K562 (cell line): ENCODE measurements around the gene C1RL. TPM values are rescaled to one million over a fixed set of nuclear protein-coding genes. Genes with fewer than 3 reads are reported as not detected.

ENCODE experiments used
- ATAC-seq: fragments of 200-7000 bp; cut with Tn5 transposase; 3 replicates; pipeline ENCODE4 v1.9.1; 2020; ENCODE audit warnings: moderate library complexity
- BruUV-seq: library from RNA; stranded (reverse); fragments of 400-500 nt; replicated peaks from 2 replicates; lab custom pipeline; 2021; lab: Mats Ljungman, UMichigan
- CTCF ChIA-PET: fragments of 300-600 bp; formaldehyde crosslinking; extraction: SDS; loops from one replicate; lab custom pipeline; 2021; ENCODE audit warnings: low intra/inter-chr PET ratio; lab: Yijun Ruan, JAX
- POLR2A ChIA-PET: fragments of 300-600, 350-650 bp; sonication (Branson Sonifier 250); formaldehyde crosslinking; extraction: SDS; loops from one replicate; lab custom pipeline; 2021; ENCODE audit warnings: antibody characterized with exemption, inconsistent platforms; lab: Yijun Ruan, JAX
- DNase-seq, 4 experiments: peaks; one replicate each; pipeline versions ENCODE4 v3.0.0 to v3.0.0-alpha.2; 2011 to 2018; ENCODE audit warnings: low spot score in 3 of 4, mixed read lengths in 3 of 4; ENCODE audit errors: extremely low read depth in 1 of 4
- FAIRE-seq: peaks from 2 replicates; lab custom pipeline; 2011; peaks lifted over from hg19 to GRCh38; lab: Jason Lieb, UNC
- H2AFZ ChIP-seq: 2 replicates; pipeline ENCODE4 v1.6.0; 2011; ENCODE audit warnings: low read depth, low read length, control low read depth, inconsistent platforms
- H3K27ac ChIP-seq: fragments of 200-600 bp; 3 replicates; pipeline ENCODE4 v1.8.0; 2011; ENCODE audit warnings: low read depth, mild to moderate bottlenecking, control low read depth, inconsistent platforms, low read length, moderate library complexity, mixed read lengths; ENCODE audit errors: extremely low read depth
- H3K27me3 ChIP-seq, 2 experiments: fragments of 300-600 bp in 1 of 2; 2 replicates in 1 of 2; 3 replicates in 1 of 2; pipeline versions ENCODE4 v1.6.0 to v1.8.0; 2011; ENCODE audit warnings: inconsistent platforms in 2 of 2, low read length in 2 of 2, mild to moderate bottlenecking in 1 of 2, mixed read lengths in 1 of 2, moderate library complexity in 1 of 2; ENCODE audit not compliant: control insufficient read depth in 2 of 2, insufficient read depth in 2 of 2
- H3K36me3 ChIP-seq: fragments of 300-600 bp; 3 replicates; pipeline ENCODE4 v1.8.0; 2011; ENCODE audit warnings: mild to moderate bottlenecking, low read length, inconsistent platforms; ENCODE audit not compliant: control insufficient read depth, insufficient read depth
- H3K4me1 ChIP-seq, 2 experiments: fragments of 200-600 bp in 1 of 2; replicated peaks in 1 of 2; 2 replicates in 1 of 2; 3 replicates in 1 of 2; pipeline versions ENCODE4 v1.5.1 to v1.8.0; 2011; ENCODE audit warnings: inconsistent platforms in 2 of 2, low read length in 2 of 2, mild to moderate bottlenecking in 1 of 2, mixed read lengths in 1 of 2, moderate library complexity in 1 of 2; ENCODE audit not compliant: control insufficient read depth in 2 of 2, insufficient read depth in 2 of 2
- H3K4me2 ChIP-seq: 2 replicates; pipeline ENCODE4 v1.6.1; 2011; ENCODE audit warnings: low read length, control low read depth, inconsistent platforms, mixed read lengths; ENCODE audit not compliant: insufficient read depth
- H3K4me3 ChIP-seq: fragments of 200-600 bp; sonication (generic), shearing (Covaris generic); 2 replicates; pipeline ENCODE4 v1.5.1; 2016; ENCODE audit warnings: control low read depth, inconsistent platforms
- H3K79me2 ChIP-seq: fragments of 200-600 bp; 3 replicates; pipeline ENCODE4 v1.8.0; 2011; ENCODE audit warnings: low read length, inconsistent platforms; ENCODE audit not compliant: control insufficient read depth, insufficient read depth
- H3K9ac ChIP-seq, 2 experiments: 2 replicates each; pipeline versions ENCODE4 v1.6.0 to v1.6.1; 2011; ENCODE audit warnings: low read depth in 2 of 2, low read length in 2 of 2, control low read depth in 1 of 2, inconsistent platforms in 1 of 2, mild to moderate bottlenecking in 1 of 2, mixed read lengths in 1 of 2; ENCODE audit not compliant: insufficient read depth in 1 of 2
- H3K9me1 ChIP-seq: one replicate; pipeline ENCODE4 v1.6.0; 2011; ENCODE audit warnings: inconsistent platforms, mild to moderate bottlenecking, low read length, moderate library complexity; ENCODE audit not compliant: control insufficient read depth, insufficient read depth
- H3K9me3 ChIP-seq: replicated peaks from 2 replicates; pipeline ENCODE4 v1.5.1; 2011; ENCODE audit warnings: low read depth, low read length, inconsistent platforms; ENCODE audit not compliant: control insufficient read depth, insufficient read depth
- H4K20me1 ChIP-seq: replicated peaks from 2 replicates; pipeline ENCODE4 v1.6.1; 2011; ENCODE audit warnings: low read length, inconsistent platforms, mixed read lengths; ENCODE audit not compliant: control insufficient read depth, insufficient read depth
- BCOR ChIP-seq: fragments of 450-650 bp; IDR thresholded peaks from 2 replicates; pipeline ENCODE4 v1.6.1; 2016
- BRCA1 ChIP-seq, 2 experiments: fragments of 450-650 bp in 1 of 2; sonication (generic) in 1 of 2; formaldehyde crosslinking in 1 of 2; IDR thresholded peaks; 2 replicates each; pipeline versions ENCODE4 v1.5.0 to v1.6.1; 2017 to 2020; ENCODE audit warnings: mild to moderate bottlenecking in 1 of 2, missing genetic modification reagents in 1 of 2
- CBX2 ChIP-seq: fragments of 200-600 bp; sonication (generic); IDR thresholded peaks from one replicate; pipeline ENCODE4 v1.6.1; 2012; ENCODE audit warnings: mild to moderate bottlenecking, low read length, inconsistent platforms; ENCODE audit not compliant: insufficient read depth, poor library complexity, severe bottlenecking
- CCNT2 ChIP-seq: IDR thresholded peaks from 2 replicates; pipeline ENCODE4 v1.6.1; 2011; ENCODE audit warnings: borderline replicate concordance, low read depth, mild to moderate bottlenecking, moderate library complexity, mixed read lengths, low read length; ENCODE audit not compliant: insufficient read length; ENCODE audit errors: extremely low read depth
- ELF1 ChIP-seq: fragments of 200-800 bp; sonication (Bioruptor generic); IDR thresholded peaks from 2 replicates; pipeline ENCODE4 v1.6.1; 2016; ENCODE audit warnings: missing genetic modification characterization, missing compliant biosample characterization
- GTF2F1 ChIP-seq: IDR thresholded peaks from 2 replicates; pipeline ENCODE4 v1.6.1; 2011; ENCODE audit warnings: low read depth, low read length, improper control_type of control experiment
- IRF1 ChIP-seq: sonication (generic); formaldehyde crosslinking; IDR thresholded peaks from 2 replicates; pipeline ENCODE4 v1.8.0; 2022; ENCODE audit warnings: missing genetic modification reagents, mild to moderate bottlenecking, borderline replicate concordance
- KHSRP ChIP-seq: fragments of 450-650 bp; IDR thresholded peaks from 2 replicates; pipeline ENCODE4 v1.6.1; 2017
- NEUROD1 ChIP-seq: fragments of 150-350 bp; IDR thresholded peaks from 2 replicates; pipeline ENCODE4 v1.6.1; 2014; ENCODE audit warnings: borderline replicate concordance, low read length, low read depth; ENCODE audit not compliant: partially characterized antibody
- PREB ChIP-seq: sonication (generic); formaldehyde crosslinking; IDR thresholded peaks from 2 replicates; pipeline ENCODE4 v1.8.1; 2023; ENCODE audit warnings: mild to moderate bottlenecking, missing genetic modification reagents
- PRMT5 ChIP-seq: sonication (generic); formaldehyde crosslinking; IDR thresholded peaks from 2 replicates; pipeline ENCODE4 v1.5.0; 2020; ENCODE audit warnings: missing genetic modification reagents
- PURB ChIP-seq: sonication (generic); formaldehyde crosslinking; IDR thresholded peaks from 2 replicates; pipeline ENCODE4 v1.9.0; 2021; ENCODE audit warnings: low read depth, mild to moderate bottlenecking, missing genetic modification reagents
- RBM22 ChIP-seq: fragments of 200-400 bp; formaldehyde crosslinking; IDR thresholded peaks from 2 replicates; pipeline ENCODE4 v1.6.1; 2018; ENCODE audit warnings: low read length, low read depth; ENCODE audit not compliant: poor library complexity, severe bottlenecking
- ZBTB12 ChIP-seq: fragments of 250-450 bp; sonication (Bioruptor Pico); IDR thresholded peaks from 2 replicates; pipeline ENCODE4 v1.4.0; 2020
- ZNF140 ChIP-seq: fragments of 250-450 bp; sonication (Bioruptor Pico); IDR thresholded peaks from 2 replicates; pipeline ENCODE4 v1.8.0; 2021; ENCODE audit warnings: moderate library complexity, mild to moderate bottlenecking, inconsistent platforms
- ZNF263 ChIP-seq: sonication (generic); formaldehyde crosslinking; IDR thresholded peaks from 2 replicates; pipeline ENCODE4 v1.8.0; 2022; ENCODE audit warnings: mild to moderate bottlenecking, missing genetic modification reagents, borderline replicate concordance
- ZNF280A ChIP-seq: fragments of 450-650 bp; IDR thresholded peaks from 2 replicates; pipeline ENCODE4 v1.6.1; 2018; ENCODE audit warnings: mild to moderate bottlenecking, low read depth; ENCODE audit not compliant: partially characterized antibody
- WGBS: fragments of 100-300 bp; shearing (Covaris generic); methylation state at CpG from one replicate; pipeline ENCODE4 v1.1.6; 2016; ENCODE audit warnings: low coverage, mixed read lengths; ENCODE audit not compliant: insufficient coverage; ENCODE audit errors: missing lambda C conversion rate; 5-methylcytosine and 5-hydroxymethylcytosine counted together
- in situ Hi-C: fragments of 300-500 bp; cut with MboI; formaldehyde crosslinking; loops from 4 replicates; pipeline ENCODE4 v1.15.0; 2018; ENCODE audit warnings: inconsistent platforms, mixed read lengths
- intact Hi-C: fragments of 100-400 bp; cut with micrococcal nuclease; formaldehyde crosslinking; loops from 2 replicates; pipeline ENCODE4 v1.14.2; 2022
- polyA plus RNA-seq, 8 experiments: library from polyadenylated mRNA; depleted of rRNA in 4 of 8; stranded (reverse) in 5 of 8; unstranded in 3 of 8; fragments of >200 nt; fragmentation: Nextera tagmentation in 2 of 8; fragmentation: Illumina TruSeq in 1 of 8; extraction: Ambion mirVana in 2 of 8; extraction: Trizol in 1 of 8; gene quantifications; 2 replicates each; pipeline versions ENCODE4 v1.2.1 to v1.2.3, GENCODE V29; 2011 to 2014; ENCODE audit warnings: inconsistent platforms in 1 of 8, missing spikeins in 1 of 8
- total RNA-seq, 7 experiments: library from RNA; depleted of rRNA in 6 of 7; stranded (reverse); fragments of >200 nt in 6 of 7; fragmentation: Illumina TruSeq in 2 of 7; extraction: Trizol in 2 of 7; gene quantifications; 2 replicates each; pipeline versions ENCODE4 v1.2.1 to v1.2.3, GENCODE V29; 2011 to 2021; ENCODE audit warnings: low replicate concordance in 1 of 7

Gene C1RL
- total and polyA plus RNA-seq, 9 of the 15 experiments (the other 6 are each of a cell fraction or from before 2014, with no cell fraction given): 1.4 to 10.7 (median 8.0) TPM

- H2AFZ ChIP-seq: 0 out of 2 replicates have a peak overlapping the region, but pooled peaks have one; percentile 12
- no peak overlapping the region for H3K4me3 ChIP-seq
- H3K36me3 ChIP-seq: no peaks in the 10 kb centered on the region
- H4K20me1 ChIP-seq: no peaks in the 10 kb centered on the region
- ChIA-PET POLR2A (interaction anchor here (0.6 to 1.2 kb wide), 5 partner anchors 8 to 65 kb away, joined by 3 to 4 read pairs (median 3); no protein-coding TSS in a partner anchor), CTCF (no interaction called here)
- no peaks in the 10 kb centered on the region for H3K9me1 ChIP-seq
- in situ Hi-C loops (no loop called here), intact Hi-C loops (no loop called here)
- H3K27me3 ChIP-seq: no peaks in the 10 kb centered on the region
- H3K9me3 ChIP-seq: no peaks in the 10 kb centered on the region
- ATAC-seq (peak; percentile 73), FAIRE-seq (peak; percentile 66), DNase-seq (peak in 1 of 4 experiments; percentile 54)
- WGBS: 6% methylated on average over 2 of the region's 3 CpGs
- H3K79me2 ChIP-seq: no peaks in the 10 kb centered on the region
- peak overlapping the region in 1 of 2 experiments; percentile 38; a peak in 1 of 4 replicates for H3K9ac ChIP-seq
- no TSS peak for BruUV-seq
- peaks cover 11 to 18% of the 10 kb centered on the region in 2 experiments; a peak in 3 of 5 replicates for H3K4me1 ChIP-seq
- no peak overlapping the region for H3K27ac ChIP-seq
- H3K4me2 ChIP-seq: peak overlapping the region; percentile 32; the same call in 1 of the 2 replicates
- TF ChIP-seq GTF2F1: no peak
- TF ChIP-seq ZNF140 (CRISPR knock-in tag): no peak
- no peak for TF ChIP-seq BRCA1 (IDR thresholded peaks at IDR 0.05)
- no peak for TF ChIP-seq BRCA1 (CRISPR knock-in tag; IDR thresholded peaks at IDR 0.05)
- no peak for TF ChIP-seq PRMT5
- no peak for TF ChIP-seq ZNF280A
- TF ChIP-seq ZBTB12 (CRISPR knock-in tag): peak; percentile 52; the same call in 1 of the 2 replicates
- no peak for TF ChIP-seq PREB (CRISPR knock-in tag)
- no peak for TF ChIP-seq CCNT2
- no peak for TF ChIP-seq ZNF263 (CRISPR knock-in tag)
- no peak for TF ChIP-seq PURB (CRISPR knock-in tag)
- no peak for TF ChIP-seq RBM22
- TF ChIP-seq IRF1 (CRISPR knock-in tag): no peak
- TF ChIP-seq KHSRP: no peak
- no peak for TF ChIP-seq BCOR
- no peak for TF ChIP-seq NEUROD1
- TF ChIP-seq ELF1 (tag): no peak
- TF ChIP-seq CBX2: no peak
These were observed 50.7 kb downstream of the C1RL start for GRCh38 chr12:7058163-7058845.
